ENCODE measurements around the gene AHDC1.
A peak's percentile ranks its signal among the peaks of the same experiment; 100 is the strongest.

The AHDC1 gene

GRCh38 chr1:27487966-27488884 lies 115.7 kb downstream of the AHDC1 start:
- peak; percentile 43 for DNase-seq (ENCODE audit: low spot score)

GRCh38 chr1:27485363-27485762 lies 118.6 kb downstream of the AHDC1 start:
- DNase-seq (ENCODE audit: low spot score): no peak
